ENCODE results near the gene ASGR2. TPM values are rescaled to one million over a fixed set of nuclear protein-coding genes. Genes with fewer than 3 reads are reported as not detected.

Gene ASGR2
- total and polyA plus RNA-seq, 2 of the 13 experiments (the other 11 are each of a cell fraction or from before 2014, with no cell fraction given): 320 to 754 TPM

- no peaks in the 10 kb centered on the region for H3K9me3 ChIP-seq (ENCODE audit: low read length)
- no peaks in the 10 kb centered on the region for H3K27me3 ChIP-seq (ENCODE audit: control insufficient read depth in 1 of 2, insufficient read depth in 2 of 2, low read length in 2 of 2)
- H3K27ac ChIP-seq (ENCODE audit: extremely low read length, insufficient read depth, low read length): no peak overlapping the region
- H3K4me1 ChIP-seq (ENCODE audit: insufficient read depth, low read length): no peaks in the 10 kb centered on the region
- H3K9ac ChIP-seq (ENCODE audit: insufficient read depth, low read depth, low read length): no peak overlapping the region
- WGBS (ENCODE audit: low lambda C conversion rate): 95% methylated on average over 6 of the region's 6 CpGs
- H3K79me2 ChIP-seq (ENCODE audit: insufficient read depth, low read length): no peaks in the 10 kb centered on the region
- H4K20me1 ChIP-seq (ENCODE audit: insufficient read depth, low read length): no peaks in the 10 kb centered on the region
- FAIRE-seq (no peak), DNase-seq (ENCODE audit: low spot score) (no peak), ATAC-seq (no peak)
- BruUV-seq (replicated peaks): no TSS peak
- peaks cover 28 to 50% of the 10 kb centered on the region in 2 experiments for H3K36me3 ChIP-seq (replicated peaks in 1 of 2; ENCODE audit: control insufficient read depth in 1 of 2, insufficient read depth in 2 of 2, low read length in 2 of 2)
- no peak overlapping the region for H2AFZ ChIP-seq (ENCODE audit: low read length)
- POLR2A ChIA-PET: interaction anchor here (0.6 to 3.8 kb wide), 5 partner anchors 8 to 28 kb away, joined by 3 to 59 read pairs (median 5); partner anchors contain the start of gene ASGR2
- CTCF ChIA-PET (ENCODE audit: low intra/inter-chr PET ratio, low total read pairs): no interaction called here
- TF ChIP-seq, protein P1, sequence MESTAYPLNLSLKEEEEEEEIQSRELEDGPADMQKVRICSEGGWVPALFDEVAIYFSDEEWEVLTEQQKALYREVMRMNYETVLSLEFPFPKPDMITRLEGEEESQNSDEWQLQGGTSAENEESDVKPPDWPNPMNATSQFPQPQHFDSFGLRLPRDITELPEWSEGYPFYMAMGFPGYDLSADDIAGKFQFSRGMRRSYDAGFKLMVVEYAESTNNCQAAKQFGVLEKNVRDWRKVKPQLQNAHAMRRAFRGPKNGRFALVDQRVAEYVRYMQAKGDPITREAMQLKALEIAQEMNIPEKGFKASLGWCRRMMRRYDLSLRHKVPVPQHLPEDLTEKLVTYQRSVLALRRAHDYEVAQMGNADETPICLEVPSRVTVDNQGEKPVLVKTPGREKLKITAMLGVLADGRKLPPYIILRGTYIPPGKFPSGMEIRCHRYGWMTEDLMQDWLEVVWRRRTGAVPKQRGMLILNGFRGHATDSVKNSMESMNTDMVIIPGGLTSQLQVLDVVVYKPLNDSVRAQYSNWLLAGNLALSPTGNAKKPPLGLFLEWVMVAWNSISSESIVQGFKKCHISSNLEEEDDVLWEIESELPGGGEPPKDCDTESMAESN (CRISPR knock-in tag; conservative IDR thresholded peaks at IDR 0.05): no peak
- TF ChIP-seq ATM (IDR thresholded peaks at IDR 0.05; ENCODE audit: borderline replicate concordance) (no peak), SIN3A (IDR thresholded peaks at IDR 0.05; ENCODE audit: borderline replicate concordance, low read depth, low read length) (no peak), ATF1 (CRISPR knock-in tag; IDR thresholded peaks at IDR 0.05) (no peak), ZNF740 (CRISPR knock-in tag; IDR thresholded peaks at IDR 0.05) (no peak), IRF1 (CRISPR knock-in tag; IDR thresholded peaks at IDR 0.05; ENCODE audit: low read depth) (no peak)
- in situ Hi-C loops (cut with HindIII; ENCODE audit: extremely low pct_ligation_motif_present, low pct_unique_long_range_greater_than_20kb) (no loop called here), intact Hi-C loops (cut with micrococcal nuclease; ENCODE audit: unreplicated experiment) (no loop called here)
- H3K4me3 ChIP-seq (replicated peaks in 1 of 3; ENCODE audit: insufficient read depth in 1 of 3, low read depth in 2 of 3, low read length in 3 of 3): no peak overlapping the region
- no peak overlapping the region for H3K4me2 ChIP-seq (ENCODE audit: low read depth, low read length)
Observed at GRCh38 chr17:7102421-7102820, 12.2 kb downstream of the ASGR2 start.
